HepG2 (cell line): ENCODE results near the gene SYS1. TPM values are rescaled to one million over a fixed set of nuclear protein-coding genes. Genes with fewer than 3 reads are reported as not detected.

ENCODE experiments used
- ATAC-seq: fragments of 200-7000 bp; cut with Tn5 transposase; 3 replicates; pipeline ENCODE4 v1.9.1; 2020; ENCODE audit warnings: mild to moderate bottlenecking, moderate library complexity
- BruUV-seq: library from RNA; stranded (reverse); fragments of 400-500 nt; replicated peaks from 2 replicates; lab custom pipeline; 2021; lab: Mats Ljungman, UMichigan
- CTCF ChIA-PET: fragments of 300-600 bp; formaldehyde crosslinking; extraction: SDS; loops from one replicate; lab custom pipeline; 2021; ENCODE audit warnings: low total read pairs, inconsistent platforms, low intra/inter-chr PET ratio; lab: Yijun Ruan, JAX
- POLR2A ChIA-PET: fragments of 350-600 bp; sonication (Branson Sonifier 250); formaldehyde crosslinking; loops from one replicate; lab custom pipeline; 2020; ENCODE audit warnings: antibody characterized with exemption, inconsistent platforms; lab: Yijun Ruan, JAX
- DNase-seq: peaks from one replicate; pipeline ENCODE4 v3.0.0-alpha.2; 2015; ENCODE audit warnings: low spot score
- FAIRE-seq: peaks from 3 replicates; lab custom pipeline; 2011; peaks lifted over from hg19 to GRCh38; lab: Jason Lieb, UNC
- H2AFZ ChIP-seq: one replicate; pipeline ENCODE4 v1.6.1; 2011; ENCODE audit warnings: low read length, inconsistent platforms
- H3K27ac ChIP-seq: fragments of 300-600 bp; 3 replicates; pipeline ENCODE4 v1.8.0; 2011; ENCODE audit warnings: mixed run types, mild to moderate bottlenecking, mixed read lengths, low read length, inconsistent platforms; ENCODE audit not compliant: insufficient read depth; ENCODE audit errors: extremely low read length
- H3K27me3 ChIP-seq, 2 experiments: fragments of 200-600 bp in 1 of 2; 2 replicates in 1 of 2; 3 replicates in 1 of 2; pipeline versions ENCODE4 v1.6.0 to v1.8.0; 2011; ENCODE audit warnings: low read length in 2 of 2, mild to moderate bottlenecking in 2 of 2, moderate library complexity in 2 of 2, inconsistent platforms in 1 of 2; ENCODE audit not compliant: insufficient read depth in 2 of 2, control insufficient read depth in 1 of 2
- H3K36me3 ChIP-seq, 2 experiments: fragments of 200-600 bp in 1 of 2; replicated peaks in 1 of 2; 2 replicates in 1 of 2; 3 replicates in 1 of 2; pipeline versions ENCODE4 v1.5.1 to v1.8.0; 2011; ENCODE audit warnings: low read length in 2 of 2, inconsistent platforms in 1 of 2; ENCODE audit not compliant: insufficient read depth in 2 of 2, control insufficient read depth in 1 of 2
- H3K4me1 ChIP-seq: 2 replicates; pipeline ENCODE4 v1.5.1; 2012; ENCODE audit warnings: low read length, inconsistent platforms; ENCODE audit not compliant: insufficient read depth
- H3K4me2 ChIP-seq: 2 replicates; pipeline ENCODE4 v1.6.0; 2011; ENCODE audit warnings: low read depth, low read length, inconsistent platforms
- H3K4me3 ChIP-seq, 3 experiments: fragments of 200-600 bp in 1 of 3; sonication (generic), shearing (Covaris generic) in 1 of 3; replicated peaks in 1 of 3; 2 replicates each; pipeline ENCODE4 v1.5.1; 2011 to 2016; ENCODE audit warnings: low read length in 3 of 3, inconsistent platforms in 2 of 3, low read depth in 2 of 3, mild to moderate bottlenecking in 2 of 3, control low read depth in 1 of 3, mixed read lengths in 1 of 3; ENCODE audit not compliant: insufficient read depth in 1 of 3
- H3K79me2 ChIP-seq: one replicate; pipeline ENCODE4 v1.6.1; 2011; ENCODE audit warnings: low read length, inconsistent platforms; ENCODE audit not compliant: insufficient read depth
- H3K9ac ChIP-seq: 2 replicates; pipeline ENCODE4 v1.6.0; 2011; ENCODE audit warnings: mild to moderate bottlenecking, low read depth, low read length, inconsistent platforms; ENCODE audit not compliant: insufficient read depth
- H3K9me3 ChIP-seq: 2 replicates; pipeline ENCODE4 v1.5.1; 2012; ENCODE audit warnings: mild to moderate bottlenecking, low read length
- H4K20me1 ChIP-seq: 2 replicates; pipeline ENCODE4 v1.6.0; 2011; ENCODE audit warnings: inconsistent platforms, mild to moderate bottlenecking, low read length, moderate library complexity; ENCODE audit not compliant: insufficient read depth
- CHD4 ChIP-seq: fragments of 200-600 bp; sonication (generic); IDR thresholded peaks from 2 replicates; pipeline ENCODE4 v1.7.0; 2017; ENCODE audit warnings: mild to moderate bottlenecking, low read length, borderline replicate concordance
- HDAC1 ChIP-seq: sonication (generic); formaldehyde crosslinking; IDR thresholded peaks from 2 replicates; pipeline ENCODE4 v1.5.1; 2020; ENCODE audit warnings: mild to moderate bottlenecking, missing genetic modification reagents
- IRF2 ChIP-seq: IDR thresholded peaks from 2 replicates; pipeline ENCODE4 v1.6.1; 2018; ENCODE audit warnings: missing genetic modification reagents, missing compliant biosample characterization
- NFE2L2 ChIP-seq: fragments of 150-350 bp; IDR thresholded peaks from 2 replicates; pipeline ENCODE4 v1.6.1; 2014; ENCODE audit warnings: low read length
- SOX5 ChIP-seq: IDR thresholded peaks from 2 replicates; pipeline ENCODE4 v1.6.1; 2016; ENCODE audit warnings: borderline replicate concordance
- U2AF2 ChIP-seq: fragments of 200-400 bp; formaldehyde crosslinking; IDR thresholded peaks from 2 replicates; pipeline ENCODE4 v1.6.1; 2017; ENCODE audit warnings: low read depth, mild to moderate bottlenecking, low read length
- ZHX2 ChIP-seq, 2 experiments: sonication (generic) in 1 of 2; formaldehyde crosslinking in 1 of 2; IDR thresholded peaks; 2 replicates each; pipeline versions ENCODE4 v1.6.1 to v1.9.0; 2014 to 2022; ENCODE audit warnings: antibody characterized with exemption in 1 of 2, borderline replicate concordance in 1 of 2, inconsistent platforms in 1 of 2, low read depth in 1 of 2, missing genetic modification reagents in 1 of 2
- ZNF264 ChIP-seq: sonication (generic); formaldehyde crosslinking; IDR thresholded peaks from 2 replicates; pipeline ENCODE4 v1.4.0; 2020; ENCODE audit warnings: missing genetic modification reagents
- ZNF644 ChIP-seq: IDR thresholded peaks from 2 replicates; pipeline ENCODE4 v1.6.1; 2016; ENCODE audit warnings: low read depth
- ZNF800 ChIP-seq: sonication (generic); formaldehyde crosslinking; IDR thresholded peaks from 2 replicates; pipeline ENCODE4 v1.4.0; 2020; ENCODE audit warnings: missing genetic modification reagents
- ZSCAN29 ChIP-seq: sonication (generic); formaldehyde crosslinking; conservative IDR thresholded peaks from 2 replicates; pipeline ENCODE4 v1.4.0; 2020; ENCODE audit warnings: mild to moderate bottlenecking, missing genetic modification reagents
- WGBS: methylation state at CpG from one replicate; pipeline ENCODE4 v1.1.6; 2017; ENCODE audit warnings: low lambda C conversion rate; 5-methylcytosine and 5-hydroxymethylcytosine counted together
- in situ Hi-C: cut with HindIII; loops from 2 replicates; pipeline ENCODE4 v1.10.0; 2017; ENCODE audit warnings: low pct_unique_long_range_greater_than_20kb; ENCODE audit not compliant: extremely low pct_ligation_motif_present
- intact Hi-C: fragments of 100-400 bp; cut with micrococcal nuclease; formaldehyde crosslinking; loops from one replicate; pipeline ENCODE4 v1.10.0; 2022; ENCODE audit not compliant: unreplicated experiment
- polyA plus RNA-seq, 8 experiments: library from polyadenylated mRNA; depleted of rRNA in 3 of 8; stranded (reverse) in 7 of 8; unstranded in 1 of 8; fragments of >200 nt; fragmentation: Illumina TruSeq in 4 of 8; extraction: Trizol in 4 of 8; gene quantifications; 2 replicates each; pipeline versions ENCODE4 v1.2.1 to v1.2.3, GENCODE V29; 2011 to 2016; ENCODE audit warnings: low read depth in 4 of 8, missing spikeins in 1 of 8, mixed read lengths in 1 of 8; ENCODE audit not compliant: insufficient read depth in 1 of 8
- total RNA-seq, 5 experiments: library from RNA; depleted of rRNA; stranded (reverse); fragments of >200 nt; fragmentation: Illumina TruSeq; extraction: Trizol; gene quantifications; 2 replicates each; pipeline ENCODE4 v1.2.3, GENCODE V29; 2016; ENCODE audit warnings: low read depth in 1 of 5

Gene SYS1
- total and polyA plus RNA-seq, 2 of the 13 experiments (the other 11 are each of a cell fraction or from before 2014, with no cell fraction given), result 38.3 to 65.6 TPM

DNA sequence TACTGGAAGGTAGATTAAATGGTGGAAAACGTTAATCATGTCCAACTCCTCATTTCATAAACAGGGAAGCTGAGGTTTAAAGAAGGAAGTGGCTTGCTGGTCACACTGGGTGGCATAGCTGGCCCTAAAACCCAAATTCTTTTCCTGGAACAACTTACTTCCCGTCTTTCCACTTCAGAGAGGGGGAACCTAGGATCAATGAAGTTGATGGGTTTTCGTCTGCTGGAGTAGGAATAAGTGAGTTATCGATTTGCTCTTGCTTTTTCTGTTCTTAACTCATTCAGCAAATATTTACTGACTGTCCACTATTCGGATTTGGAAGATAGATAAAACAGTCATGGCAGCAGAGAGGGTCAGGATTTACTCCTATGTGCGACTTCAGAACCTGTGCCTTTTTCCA, 1.2 kb upstream of the SYS1 start (continued):
- TF ChIP-seq SOX5 (CRISPR knock-in tag), result peak; percentile 49; the same call in 1 of the 2 replicates
- 0 out of 2 replicates have a peak, but pooled peaks have one; percentile 28 for TF ChIP-seq ZNF644 (CRISPR knock-in tag)

DNA sequence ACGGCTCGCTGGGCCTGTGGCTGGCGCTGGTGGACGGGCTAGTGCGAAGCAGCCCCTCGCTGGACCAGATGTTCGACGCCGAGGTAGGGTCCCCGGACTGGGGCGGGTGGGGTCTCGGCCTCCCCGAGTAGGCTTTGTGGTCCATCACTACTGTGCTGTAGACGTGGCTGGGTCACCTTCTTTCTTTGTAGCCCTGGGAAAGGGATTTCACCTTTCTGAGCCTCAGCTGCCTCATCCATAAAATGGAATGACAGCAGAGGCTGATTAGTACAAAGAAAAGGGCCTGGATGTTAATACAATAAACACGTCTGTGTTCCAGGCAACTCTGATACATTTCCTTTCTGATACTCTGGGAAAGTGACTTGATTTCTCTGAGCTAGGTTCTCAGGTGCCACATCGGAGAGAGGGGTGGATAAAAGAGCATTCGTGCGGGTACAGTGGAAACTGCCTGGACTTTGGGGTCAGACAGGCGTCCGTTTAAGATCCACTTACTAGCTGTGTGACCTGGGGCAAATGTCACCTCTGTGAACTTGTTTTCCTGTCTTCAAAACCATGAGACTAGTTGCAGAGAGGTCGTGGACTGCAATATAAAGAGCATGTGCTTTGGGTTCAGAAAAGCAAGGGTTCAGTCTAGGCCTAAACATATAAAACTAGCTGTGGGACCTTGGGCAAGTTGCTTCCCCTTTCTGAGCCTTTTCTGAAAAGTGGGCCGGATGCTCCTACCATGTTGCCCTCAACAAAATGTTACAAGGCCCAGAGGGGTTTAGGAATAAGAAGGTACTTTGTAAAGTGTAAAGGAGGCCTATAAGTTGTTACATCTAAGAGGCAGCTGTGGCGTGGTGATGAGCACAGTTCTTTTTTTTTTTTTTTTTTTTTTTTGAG, 896 bp downstream of the SYS1 start:
- intact Hi-C loops, result loop anchor here (1.0 to 5.0 kb wide), 4 partner anchors 41 to 408 kb away; partner anchors contain the start of gene PIGT
- no peak overlapping the region for H2AFZ ChIP-seq
- H3K4me2 ChIP-seq, result peak overlapping the region; percentile 94
- H3K36me3 ChIP-seq, result peaks cover 20 to 32% of the 10 kb centered on the region in 2 experiments
- no peaks in the 10 kb centered on the region; a peak in 1 of 5 replicates for H3K27me3 ChIP-seq
- POLR2A ChIA-PET, result interaction anchor here (1.1 to 29.5 kb wide), 18 partner anchors 7 to 428 kb away, joined by 3 to 1422 read pairs (median 8); partner anchors contain the start of genes DNTTIP1, PIGT, SDC4 and WFDC3
- FAIRE-seq, result no peak
- BruUV-seq, result TSS peak; percentile 30
- CTCF ChIA-PET, result interaction anchor here (1.3 to 2.8 kb wide), 3 partner anchors 41 to 123 kb away, joined by 4 to 22 read pairs (median 11); no protein-coding TSS in a partner anchor
- H3K79me2 ChIP-seq, result peaks cover 13% of the 10 kb centered on the region
- H3K27ac ChIP-seq, result peak overlapping the region; percentile 92
- H3K4me1 ChIP-seq, result peaks cover 56% of the 10 kb centered on the region
- no peak for DNase-seq
- peak overlapping the region; percentile 78 to 95 (median 91) for H3K4me3 ChIP-seq
- H4K20me1 ChIP-seq, result peaks cover 5% of the 10 kb centered on the region; the same call in 1 of the 2 replicates
- H3K9ac ChIP-seq, result peak overlapping the region; percentile 93
- in situ Hi-C loops, result no loop called here
- 10% methylated on average over 23 of the region's 23 CpGs for whole genome bisulfite sequencing
- H3K9me3 ChIP-seq, result no peaks in the 10 kb centered on the region
- ATAC-seq, result no peak
- TF ChIP-seq HDAC1 (CRISPR knock-in tag), result no peak
- peak; percentile 4; the same call in 1 of the 2 replicates for TF ChIP-seq ZNF800 (CRISPR knock-in tag)
- 0 out of 2 replicates have a peak, but pooled peaks have one; percentile 10 for TF ChIP-seq U2AF2
- TF ChIP-seq IRF2 (CRISPR knock-in tag), result no peak
- no peak for TF ChIP-seq ZSCAN29
- 0 out of 2 replicates have a peak, but pooled peaks have one; percentile 75 for TF ChIP-seq ZNF264 (CRISPR knock-in tag)
- no peak for TF ChIP-seq NFE2L2
- TF ChIP-seq CHD4, result 0 out of 2 replicates have a peak, but pooled peaks have one; percentile 32
- no peak for TF ChIP-seq ZHX2 (IDR thresholded peaks at IDR 0.05; ENCODE audit: low read depth)
- TF ChIP-seq ZHX2 (CRISPR knock-in tag; IDR thresholded peaks at IDR 0.05; ENCODE audit: borderline replicate concordance), result 0 out of 2 replicates have a peak, but pooled peaks have one; percentile 6
